Measurements from ENCODE around the gene MOV10L1.
A peak's percentile ranks its signal among the peaks of the same experiment; 100 is the strongest.
"Not testable (repeated sequence)": the region's sequence is repeated elsewhere in the genome, so short reads cannot be mapped to it uniquely, and the experiment has no call there.

MOV10L1 gene

GRCh38 chr22:50139843-50140415 lies 50.1 kb downstream of the MOV10L1 start:
- DNase-seq = peak; percentile 80

GRCh38 chr22:50140615-50141014 lies 50.8 kb downstream of the MOV10L1 start:
- no peak for DNase-seq

- no peak for DNase-seq
These were observed 51.7 kb downstream of the MOV10L1 start for GRCh38 chr22:50141462-50141861.

GRCh38 chr22:50141891-50142363 lies 52.1 kb downstream of the MOV10L1 start:
- peak; percentile 63 for DNase-seq

- DNase-seq = no peak
These were observed 53.3 kb downstream of the MOV10L1 start for GRCh38 chr22:50143096-50143495.

GRCh38 chr22:50144005-50144614 lies 54.3 kb downstream of the MOV10L1 start:
- DNase-seq = no peak

GRCh38 chr22:50145721-50146438 lies 56.1 kb downstream of the MOV10L1 start:
- no peak for DNase-seq

- DNase-seq = no peak
These were observed 56.8 kb downstream of the MOV10L1 start for GRCh38 chr22:50146439-50147238.

GRCh38 chr22:50147258-50148165 lies 57.7 kb downstream of the MOV10L1 start:
- DNase-seq = not testable (repeated sequence)

GRCh38 chr22:50148166-50148500 lies 58.3 kb downstream of the MOV10L1 start:
- no peak for DNase-seq

- DNase-seq = no peak
These were observed 59.4 kb downstream of the MOV10L1 start for GRCh38 chr22:50148991-50149721.

GRCh38 chr22:50150161-50151129 lies 60.6 kb downstream of the MOV10L1 start:
- no peak for DNase-seq

- no peak for DNase-seq
These were observed 62.0 kb downstream of the MOV10L1 start for GRCh38 chr22:50151571-50152537.

- no peak for DNase-seq
These were observed 63.4 kb downstream of the MOV10L1 start for GRCh38 chr22:50153056-50153755.

- no peak for DNase-seq
These were observed 63.9 kb downstream of the MOV10L1 start for GRCh38 chr22:50153756-50154140.

GRCh38 chr22:50157709-50158375 lies 68.0 kb downstream of the MOV10L1 start:
- DNase-seq = no peak

GRCh38 chr22:50160947-50161346 lies 71.1 kb downstream of the MOV10L1 start:
- no peak for DNase-seq

Measured in NCI-H2029 (cell line).